RWPE2 (cell line): ENCODE results near the gene ZSCAN21.

Source experiments
- ATAC-seq: fragments of 200-7000 bp; cut with Tn5 transposase; 3 replicates; pipeline ENCODE4 v1.9.1; 2021; ENCODE audit warnings: low read depth
- DNase-seq: peaks from one replicate; pipeline ENCODE4 v3.0.0-alpha.2; 2020; ENCODE audit warnings: low spot score
- H3K27ac ChIP-seq: fragments of 450-650 bp; 2 replicates; pipeline ENCODE4 v1.5.1; 2017; ENCODE audit warnings: mild to moderate bottlenecking; ENCODE audit not compliant: poor library complexity, severe bottlenecking
- H3K27me3 ChIP-seq: fragments of 250-450 bp; sonication (Bioruptor Pico); 2 replicates; pipeline ENCODE4 v1.5.1; 2021; ENCODE audit warnings: mild to moderate bottlenecking, moderate library complexity; ENCODE audit not compliant: insufficient read depth, poor library complexity, severe bottlenecking
- H3K36me3 ChIP-seq: fragments of 250-450 bp; sonication (Bioruptor Pico); 2 replicates; pipeline ENCODE4 v1.5.1; 2020; ENCODE audit warnings: low read depth, mild to moderate bottlenecking, moderate library complexity
- H3K4me1 ChIP-seq: fragments of 250-450 bp; sonication (Bioruptor Pico); 2 replicates; pipeline ENCODE4 v1.5.1; 2021; ENCODE audit warnings: mild to moderate bottlenecking, moderate library complexity; ENCODE audit not compliant: insufficient read depth, poor library complexity, severe bottlenecking
- H3K4me3 ChIP-seq: fragments of 250-450 bp; sonication (Bioruptor Pico); 2 replicates; pipeline ENCODE4 v1.5.1; 2021; ENCODE audit warnings: mild to moderate bottlenecking, moderate library complexity; ENCODE audit not compliant: severe bottlenecking
- H3K9me3 ChIP-seq: fragments of 250-450 bp; sonication (Bioruptor Pico); 2 replicates; pipeline ENCODE4 v1.5.1; 2021; ENCODE audit warnings: mild to moderate bottlenecking, moderate library complexity; ENCODE audit not compliant: severe bottlenecking
- CTCF ChIP-seq: fragments of 450-650 bp; IDR thresholded peaks from one replicate; pipeline ENCODE4 v1.5.1; 2017; ENCODE audit warnings: mild to moderate bottlenecking, moderate library complexity; ENCODE audit not compliant: poor library complexity, severe bottlenecking

Gene ZSCAN21

GRCh38 chr7:100038326-100038725 is 11.2 kb upstream of the ZSCAN21 start:
- H3K4me3 ChIP-seq = no peak overlapping the region

GRCh38 chr7:100040575-100040974 is 9.0 kb upstream of the ZSCAN21 start:
- no peak for TF ChIP-seq CTCF
- no peak overlapping the region for H3K27ac ChIP-seq
- no peaks in the 10 kb centered on the region for H3K27me3 ChIP-seq
- H3K4me3 ChIP-seq = no peak overlapping the region
- peaks cover 15% of the 10 kb centered on the region for H3K36me3 ChIP-seq
- ATAC-seq (no peak), DNase-seq (no peak)
- no peaks in the 10 kb centered on the region for H3K9me3 ChIP-seq
- H3K4me1 ChIP-seq = no peaks in the 10 kb centered on the region

More at GRCh38 chr7:100038326-100038725, 11.2 kb upstream of the ZSCAN21 start:
- no peak for ATAC-seq
- TF ChIP-seq CTCF = no peak
- Histone ChIP-seq H3K9me3 (no peaks in the 10 kb centered on the region), H3K27me3 (no peaks in the 10 kb centered on the region), H3K4me1 (peaks cover 5% of the 10 kb centered on the region), H3K36me3 (peaks cover 36% of the 10 kb centered on the region), H3K27ac (no peak overlapping the region)
- no peak for DNase-seq

GRCh38 chr7:100044718-100045117 is 4.9 kb upstream of the ZSCAN21 start:
- no peaks in the 10 kb centered on the region for H3K9me3 ChIP-seq
- H3K36me3 ChIP-seq = no peaks in the 10 kb centered on the region
- DNase-seq (no peak), ATAC-seq (peak; percentile 51; the same call in 2 of the 3 replicates)
- H3K27ac ChIP-seq = no peak overlapping the region
- no peak overlapping the region for H3K4me3 ChIP-seq
- H3K4me1 ChIP-seq = no peaks in the 10 kb centered on the region
- peak; percentile 34 for TF ChIP-seq CTCF
- no peaks in the 10 kb centered on the region for H3K27me3 ChIP-seq

GRCh38 chr7:100048680-100049079 is 894 bp upstream of the ZSCAN21 start:
- no peak for ATAC-seq
- no peak overlapping the region for H3K4me3 ChIP-seq
- DNase-seq = no peak

More at GRCh38 chr7:100048680-100049079, 894 bp upstream of the ZSCAN21 start:
- Histone ChIP-seq H3K9me3 (no peaks in the 10 kb centered on the region), H3K36me3 (no peaks in the 10 kb centered on the region; the same call in 1 of the 2 replicates), H3K27ac (no peak overlapping the region), H3K27me3 (no peaks in the 10 kb centered on the region), H3K4me1 (peaks cover 3% of the 10 kb centered on the region)
- TF ChIP-seq CTCF = no peak
